NB4 (cell line): ENCODE measurements around the gene WIPF3.

Experiments
- POLR2A ChIP-seq: IDR thresholded peaks from 2 replicates; pipeline ENCODE4 v1.6.1; 2011; ENCODE audit warnings: mild to moderate bottlenecking; ENCODE audit not compliant: insufficient read length; ENCODE audit errors: extremely low read depth
- TF ChIP-seq, protein P1 (sequence below): IDR thresholded peaks from one replicate; pipeline ENCODE4 v1.5.1; 2012; ENCODE audit warnings: low read depth, low read length
- TF ChIP-seq, protein P2 (sequence below): IDR thresholded peaks from 2 replicates; pipeline ENCODE4 v1.6.1; 2011; ENCODE audit warnings: low read depth, low read length

DNA sequence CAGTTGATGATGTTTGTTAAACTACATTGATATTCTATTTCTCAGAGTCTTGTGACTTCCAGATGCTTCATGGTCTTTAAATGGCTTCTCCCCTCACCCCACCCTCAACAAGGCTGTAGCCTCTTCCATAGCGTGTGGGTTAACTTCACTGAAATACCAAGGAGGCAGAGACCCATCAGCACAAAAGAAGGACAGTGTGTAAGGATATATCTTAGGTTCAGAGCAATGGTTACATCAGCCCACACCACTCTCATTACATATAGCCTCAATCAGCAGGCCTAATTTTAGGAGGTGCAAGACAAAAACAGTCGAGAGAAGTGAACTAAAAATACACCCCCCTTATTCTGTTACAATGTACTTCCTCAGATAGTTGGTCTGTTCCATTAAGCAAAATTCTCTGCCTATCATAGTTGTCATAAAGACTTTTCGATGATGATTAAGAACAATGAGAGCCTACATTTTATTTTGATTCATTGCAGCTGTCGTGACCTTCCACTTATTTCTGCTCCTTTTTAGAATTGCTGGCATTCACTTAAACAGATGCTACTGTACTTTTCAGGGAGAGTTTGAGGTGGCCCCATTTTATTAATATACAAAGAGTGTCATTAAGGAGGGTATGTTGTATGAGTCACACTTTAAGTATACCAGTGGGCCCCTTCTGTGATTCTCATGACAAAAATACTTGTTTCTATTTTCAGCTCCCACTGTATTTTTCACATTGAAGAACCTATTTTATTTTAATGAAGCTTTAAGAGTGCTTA is 52.1 kb downstream of the WIPF3 start:
- no peak for TF ChIP-seq POLR2A
- TF ChIP-seq, protein P1, sequence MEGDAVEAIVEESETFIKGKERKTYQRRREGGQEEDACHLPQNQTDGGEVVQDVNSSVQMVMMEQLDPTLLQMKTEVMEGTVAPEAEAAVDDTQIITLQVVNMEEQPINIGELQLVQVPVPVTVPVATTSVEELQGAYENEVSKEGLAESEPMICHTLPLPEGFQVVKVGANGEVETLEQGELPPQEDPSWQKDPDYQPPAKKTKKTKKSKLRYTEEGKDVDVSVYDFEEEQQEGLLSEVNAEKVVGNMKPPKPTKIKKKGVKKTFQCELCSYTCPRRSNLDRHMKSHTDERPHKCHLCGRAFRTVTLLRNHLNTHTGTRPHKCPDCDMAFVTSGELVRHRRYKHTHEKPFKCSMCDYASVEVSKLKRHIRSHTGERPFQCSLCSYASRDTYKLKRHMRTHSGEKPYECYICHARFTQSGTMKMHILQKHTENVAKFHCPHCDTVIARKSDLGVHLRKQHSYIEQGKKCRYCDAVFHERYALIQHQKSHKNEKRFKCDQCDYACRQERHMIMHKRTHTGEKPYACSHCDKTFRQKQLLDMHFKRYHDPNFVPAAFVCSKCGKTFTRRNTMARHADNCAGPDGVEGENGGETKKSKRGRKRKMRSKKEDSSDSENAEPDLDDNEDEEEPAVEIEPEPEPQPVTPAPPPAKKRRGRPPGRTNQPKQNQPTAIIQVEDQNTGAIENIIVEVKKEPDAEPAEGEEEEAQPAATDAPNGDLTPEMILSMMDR: no peak
- TF ChIP-seq, protein P2, sequence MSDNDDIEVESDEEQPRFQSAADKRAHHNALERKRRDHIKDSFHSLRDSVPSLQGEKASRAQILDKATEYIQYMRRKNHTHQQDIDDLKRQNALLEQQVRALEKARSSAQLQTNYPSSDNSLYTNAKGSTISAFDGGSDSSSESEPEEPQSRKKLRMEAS: no peak
